GM18526 (cell line): Measurements from ENCODE around the gene CXCL12.

Experiments
- POLR2A ChIP-seq: IDR thresholded peaks from 3 replicates; pipeline ENCODE4 v1.6.1; 2011; ENCODE audit not compliant: insufficient read length; ENCODE audit errors: extremely low read depth

CXCL12 gene

GRCh38 chr10:44385026-44385695, at the start of gene CXCL12:
Gene CXCL12 (minus strand): TSS chr10:44385097. CDS start chr10:44385005, 92 bp downstream.
- no peak for TF ChIP-seq POLR2A

- no peak for TF ChIP-seq POLR2A
Observed at GRCh38 chr10:44427479-44427878, 42.6 kb upstream of the CXCL12 start.

DNA sequence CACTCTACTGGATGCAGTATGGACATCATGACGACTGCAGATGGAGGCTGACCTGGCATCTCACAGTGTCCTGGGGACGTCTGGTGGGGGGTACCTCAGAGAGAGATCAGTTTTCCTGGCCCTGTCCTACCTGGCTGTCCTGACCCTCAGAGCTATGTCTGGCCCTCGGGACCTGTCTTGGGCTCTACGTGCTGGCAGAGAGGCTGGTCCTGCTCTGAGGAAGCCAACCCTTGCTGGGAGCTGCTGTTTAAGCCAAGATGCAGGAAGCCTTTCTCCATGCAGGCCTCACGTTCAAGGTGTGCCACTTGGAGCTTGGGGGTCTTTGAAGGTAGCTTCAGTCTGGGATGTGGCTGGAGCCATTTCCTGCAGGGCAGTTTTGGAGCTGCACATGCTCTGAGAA, 42.1 kb upstream of the CXCL12 start:
- no peak for TF ChIP-seq POLR2A

DNA sequence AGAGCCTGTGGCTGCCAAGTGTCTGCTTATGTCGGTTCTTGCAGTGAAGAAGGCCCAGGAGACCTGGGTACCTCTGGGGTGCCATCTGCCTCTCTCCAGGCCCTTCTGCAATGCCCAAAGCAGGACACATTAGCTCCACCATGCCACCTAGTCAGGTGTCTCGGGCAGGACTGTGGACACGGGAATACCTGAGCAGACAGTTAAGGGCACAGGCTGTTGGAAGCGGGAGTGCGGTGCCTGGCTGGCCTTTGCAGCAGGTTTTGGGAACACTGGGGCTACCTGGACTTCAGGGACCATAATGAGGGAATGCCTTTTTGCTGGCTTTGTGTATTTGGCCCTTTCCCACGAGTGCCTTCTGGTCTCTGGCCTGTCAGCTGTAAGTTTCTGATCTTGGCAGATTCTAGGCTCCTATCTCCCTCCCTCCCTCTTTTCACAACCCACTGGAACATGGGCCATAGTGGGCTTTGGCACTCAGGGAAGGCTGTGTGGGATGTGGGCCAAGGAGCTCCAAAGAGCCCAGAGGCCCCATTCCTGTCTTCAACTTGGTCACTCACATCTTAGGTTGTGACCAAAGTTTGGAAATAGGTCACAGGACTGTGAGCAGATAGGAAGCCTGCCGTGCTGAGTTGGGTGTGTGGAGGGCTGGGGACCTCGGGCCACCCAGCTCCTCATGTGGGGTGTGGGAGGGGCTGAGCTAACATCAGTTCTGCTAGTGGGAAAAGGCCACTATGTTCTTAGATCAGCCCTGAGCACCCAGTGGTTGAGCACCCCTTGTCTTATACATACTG, 41.5 kb upstream of the CXCL12 start:
- TF ChIP-seq POLR2A = no peak

- no peak for TF ChIP-seq POLR2A
Observed at GRCh38 chr10:44425466-44425865, 40.6 kb upstream of the CXCL12 start.

DNA sequence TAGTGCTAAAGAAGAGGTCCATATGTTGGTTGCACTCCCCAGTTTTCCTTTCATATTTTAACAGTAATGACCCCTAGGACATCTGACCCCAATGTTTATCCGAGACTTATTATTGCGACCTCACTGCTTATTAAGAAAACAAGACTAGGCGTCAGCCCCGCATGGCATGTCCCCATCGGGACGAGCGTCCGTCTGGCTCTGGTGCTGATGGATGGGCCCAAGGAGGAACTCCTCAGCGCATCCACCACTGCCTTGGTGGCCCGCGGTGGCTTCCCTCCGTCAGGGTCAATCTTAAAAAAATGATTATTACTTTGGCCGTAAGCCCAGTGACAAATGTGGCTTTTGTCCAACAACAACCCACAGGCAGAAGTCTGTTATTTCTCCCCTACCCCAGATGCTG, 40.1 kb upstream of the CXCL12 start:
- no peak for TF ChIP-seq POLR2A

DNA sequence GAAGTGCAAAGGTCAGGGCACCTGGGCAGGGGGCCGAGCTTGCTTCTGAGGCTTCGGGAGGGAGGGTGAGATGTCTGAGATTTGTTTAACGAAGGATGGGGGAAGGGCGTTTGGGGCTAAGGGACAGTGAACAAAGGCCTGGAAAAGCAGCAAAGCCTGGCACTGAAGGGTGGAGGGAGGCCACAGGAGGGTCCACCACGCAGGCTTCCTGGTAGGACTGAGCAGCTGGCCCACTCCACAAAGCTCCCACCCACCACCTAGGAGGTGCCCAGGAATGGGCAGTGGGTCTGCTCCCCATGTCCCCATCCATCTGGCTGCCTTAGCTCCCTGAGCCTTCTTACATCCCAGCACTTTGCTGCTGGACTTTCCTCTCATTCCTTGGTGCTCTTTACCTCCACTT, 39.4 kb upstream of the CXCL12 start:
- TF ChIP-seq POLR2A = no peak

GRCh38 chr10:44422570-44423101, 37.7 kb upstream of the CXCL12 start:
- no peak for TF ChIP-seq POLR2A

- no peak for TF ChIP-seq POLR2A
Observed at GRCh38 chr10:44422153-44422552, 37.3 kb upstream of the CXCL12 start.

- TF ChIP-seq POLR2A = no peak
Observed at GRCh38 chr10:44419790-44420549, 35.1 kb upstream of the CXCL12 start.

DNA sequence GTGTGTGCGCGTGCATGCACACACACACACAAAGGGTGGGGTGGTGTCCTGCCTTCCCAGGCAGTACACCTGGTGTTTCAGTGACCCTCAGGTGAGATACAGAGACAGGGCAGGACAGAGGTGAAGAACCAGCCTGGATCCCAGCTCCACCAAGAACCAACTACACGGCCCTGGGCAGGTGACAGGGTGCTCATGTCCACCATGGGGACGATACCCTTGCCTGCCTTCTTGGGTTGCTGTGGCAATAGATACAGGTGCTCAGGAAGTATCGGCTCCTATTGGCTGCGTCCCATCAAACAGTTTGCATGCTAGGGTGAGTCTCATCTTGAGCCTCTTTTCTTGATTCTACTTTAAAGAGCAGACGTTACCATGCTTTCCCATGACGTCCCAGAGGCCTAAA, 33.7 kb upstream of the CXCL12 start:
- TF ChIP-seq POLR2A = no peak

DNA sequence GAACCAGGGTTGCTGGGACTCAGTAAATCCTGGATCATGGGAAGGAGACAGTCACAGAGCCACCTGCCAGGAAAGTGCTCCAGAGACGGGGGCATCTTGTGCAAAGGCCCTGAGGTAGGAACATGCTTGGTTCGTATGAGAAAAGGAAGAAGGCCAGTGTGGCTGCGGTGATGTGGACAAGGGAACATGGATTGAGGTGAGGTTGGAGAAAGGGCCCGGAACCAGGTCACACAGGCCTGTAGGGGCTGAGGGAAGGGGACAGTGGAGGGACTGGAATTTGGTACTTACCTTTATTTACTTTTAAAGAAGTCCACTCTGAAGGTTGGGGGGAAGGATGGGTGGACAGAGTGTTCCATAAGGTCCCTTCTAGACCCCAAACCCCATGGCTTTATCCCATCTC, 32.9 kb upstream of the CXCL12 start:
- no peak for TF ChIP-seq POLR2A

DNA sequence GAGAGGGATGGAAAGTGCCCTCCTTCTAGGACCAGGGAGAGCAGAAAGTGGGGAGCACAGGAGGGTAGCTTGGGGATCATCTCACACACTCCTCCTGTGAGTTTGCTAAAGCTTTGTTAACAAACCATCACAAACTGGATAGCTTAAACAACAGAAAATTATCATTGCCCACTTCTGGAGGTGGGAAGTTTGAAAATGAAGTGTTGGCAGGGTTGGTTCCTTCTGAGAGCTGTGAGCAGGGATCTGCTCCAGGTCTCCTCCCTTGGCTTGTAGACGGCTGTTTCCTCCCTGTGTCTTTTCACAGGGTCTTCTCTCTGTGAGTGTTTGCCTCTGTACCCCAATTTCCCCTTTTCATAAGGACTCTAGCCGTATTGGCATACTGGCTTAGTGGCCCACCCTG, 32.0 kb upstream of the CXCL12 start:
- no peak for TF ChIP-seq POLR2A

DNA sequence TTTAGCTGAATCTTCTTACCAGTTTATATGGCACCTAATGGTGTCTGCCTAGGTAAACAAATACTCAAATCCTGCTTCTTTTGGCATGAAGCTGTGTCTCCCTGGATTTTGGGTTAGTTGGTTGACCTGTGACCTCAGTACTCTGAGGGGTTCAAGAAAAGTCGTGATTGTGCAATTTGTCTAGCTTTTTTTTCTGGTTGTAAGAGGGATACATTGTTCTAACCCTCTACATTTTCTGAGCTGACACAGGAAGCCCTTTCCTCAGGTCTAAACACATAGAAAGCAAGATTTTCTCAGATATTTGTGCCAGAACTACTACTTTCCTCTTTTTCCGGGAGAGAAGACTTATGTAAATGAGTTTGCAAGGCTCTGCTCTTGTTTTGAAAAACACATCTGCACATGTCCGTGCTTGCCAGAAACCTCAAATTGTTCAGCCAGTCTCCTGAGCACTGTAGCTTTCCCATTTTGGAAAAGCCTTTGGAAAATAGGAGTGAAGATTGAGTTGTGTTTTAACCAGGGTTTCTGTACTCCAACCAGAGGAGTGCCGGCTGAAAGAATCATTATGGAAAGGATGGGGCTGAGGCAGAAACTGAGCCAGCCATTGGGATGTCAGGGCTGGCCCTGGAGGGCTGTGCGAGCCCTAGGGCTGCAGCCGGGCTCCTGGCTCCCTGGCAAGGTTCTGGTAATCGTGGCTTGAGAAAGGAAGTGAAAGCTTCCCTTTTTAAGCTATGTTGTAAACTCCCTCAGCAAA, 31.3 kb upstream of the CXCL12 start:
- TF ChIP-seq POLR2A = no peak

GRCh38 chr10:44415121-44415520, 30.2 kb upstream of the CXCL12 start:
- no peak for TF ChIP-seq POLR2A
